Colon (tissue), 2 donors: ENCODE measurements around the gene LAIR2.
"Not testable (repeated sequence)": the region's sequence is repeated elsewhere in the genome, so short reads cannot be mapped to it uniquely, and the experiment has no call there.

Experiments used
- FAIRE-seq: peaks from 2 replicates; lab custom pipeline; 2012; peaks lifted over from hg19 to GRCh38; lab: Jason Lieb, UNC
- donor health status: control.
- donor health status: control.

LAIR2 gene

GRCh38 chr19:54464630-54465425 is 37.8 kb upstream of the LAIR2 start:
- FAIRE-seq = no peak

GRCh38 chr19:54465426-54466109 is 37.1 kb upstream of the LAIR2 start:
- FAIRE-seq = no peak

GRCh38 chr19:54466110-54466480 is 36.5 kb upstream of the LAIR2 start:
- not testable (repeated sequence) for FAIRE-seq

- FAIRE-seq = no peak
Measured at GRCh38 chr19:54469496-54469934, 33.1 kb upstream of the LAIR2 start.

- FAIRE-seq = no peak
Measured at GRCh38 chr19:54470276-54470887, 32.2 kb upstream of the LAIR2 start.

GRCh38 chr19:54470991-54471782 is 31.4 kb upstream of the LAIR2 start:
- FAIRE-seq = no peak

GRCh38 chr19:54473071-54473891 is 29.4 kb upstream of the LAIR2 start, which contains the start of gene CDC42EP5:
Gene CDC42EP5 (minus strand): TSS chr19:54473296. CDS start chr19:54465547, 7,749 bp downstream.
- FAIRE-seq = no peak

GRCh38 chr19:54473892-54474372 is 28.7 kb upstream of the LAIR2 start:
- FAIRE-seq = no peak

GRCh38 chr19:54475706-54476105 is 26.9 kb upstream of the LAIR2 start:
- no peak for FAIRE-seq

GRCh38 chr19:54477650-54478049 is 25.0 kb upstream of the LAIR2 start:
- no peak for FAIRE-seq

GRCh38 chr19:54478677-54479266 is 23.9 kb upstream of the LAIR2 start:
- FAIRE-seq = no peak

- no peak for FAIRE-seq
Measured at GRCh38 chr19:54480051-54480450, 22.6 kb upstream of the LAIR2 start.

- FAIRE-seq = no peak
Measured at GRCh38 chr19:54481326-54481930, 21.2 kb upstream of the LAIR2 start.

GRCh38 chr19:54482889-54483288 is 19.7 kb upstream of the LAIR2 start:
- FAIRE-seq = no peak

GRCh38 chr19:54484451-54484850 is 18.2 kb upstream of the LAIR2 start:
- FAIRE-seq = no peak

- no peak for FAIRE-seq
Measured at GRCh38 chr19:54485851-54486250, 16.8 kb upstream of the LAIR2 start.

GRCh38 chr19:54489341-54489740 is 13.3 kb upstream of the LAIR2 start:
- FAIRE-seq = no peak

GRCh38 chr19:54489766-54490165 is 12.9 kb upstream of the LAIR2 start:
- FAIRE-seq = no peak

GRCh38 chr19:54492568-54492967 is 10.1 kb upstream of the LAIR2 start:
- FAIRE-seq = no peak

GRCh38 chr19:54493056-54493455 is 9.6 kb upstream of the LAIR2 start:
- FAIRE-seq = not testable (repeated sequence)
